ENCODE results near the gene PRDM12.

PRDM12 gene

DNA sequence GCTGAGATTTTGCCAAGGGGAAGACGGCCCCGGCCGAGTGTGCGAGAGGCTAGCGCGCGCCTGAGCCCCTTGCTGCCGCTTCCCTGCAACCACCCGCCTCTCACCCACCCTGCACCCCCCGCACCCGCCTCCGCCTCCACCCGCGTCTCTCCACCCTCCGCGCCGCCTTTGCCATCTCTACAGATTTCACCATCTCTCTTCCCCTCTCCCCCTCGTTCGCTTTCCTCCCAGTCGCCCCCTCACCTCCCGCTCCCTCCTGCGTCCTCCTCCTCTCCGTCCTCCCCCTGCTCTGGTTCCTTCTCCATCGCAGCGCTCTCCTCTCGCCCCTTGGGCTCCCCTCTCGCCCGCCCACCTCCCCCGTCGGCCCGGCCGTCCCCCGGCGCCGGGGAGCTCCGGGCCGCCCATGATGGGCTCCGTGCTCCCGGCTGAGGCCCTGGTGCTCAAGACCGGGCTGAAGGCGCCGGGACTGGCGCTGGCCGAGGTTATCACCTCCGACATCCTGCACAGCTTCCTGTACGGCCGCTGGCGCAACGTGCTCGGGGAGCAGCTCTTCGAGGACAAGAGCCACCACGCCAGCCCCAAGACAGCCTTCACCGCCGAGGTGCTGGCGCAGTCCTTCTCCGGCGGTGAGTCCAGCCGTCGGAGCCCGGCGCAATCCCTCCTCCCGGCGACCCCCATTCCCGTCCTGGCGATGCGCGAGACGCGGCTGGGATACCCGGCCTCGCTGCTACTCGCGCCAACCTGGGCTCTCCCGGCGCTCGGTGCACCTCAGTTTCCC, at the start of gene PRDM12:
PRDM12 (plus strand) TSS at position 344 of the 778 bp plus-strand sequence; CDS start at position 404, 60 bp downstream.
- no peak for DNase-seq (ENCODE audit: low read depth, low spot score)

DNA sequence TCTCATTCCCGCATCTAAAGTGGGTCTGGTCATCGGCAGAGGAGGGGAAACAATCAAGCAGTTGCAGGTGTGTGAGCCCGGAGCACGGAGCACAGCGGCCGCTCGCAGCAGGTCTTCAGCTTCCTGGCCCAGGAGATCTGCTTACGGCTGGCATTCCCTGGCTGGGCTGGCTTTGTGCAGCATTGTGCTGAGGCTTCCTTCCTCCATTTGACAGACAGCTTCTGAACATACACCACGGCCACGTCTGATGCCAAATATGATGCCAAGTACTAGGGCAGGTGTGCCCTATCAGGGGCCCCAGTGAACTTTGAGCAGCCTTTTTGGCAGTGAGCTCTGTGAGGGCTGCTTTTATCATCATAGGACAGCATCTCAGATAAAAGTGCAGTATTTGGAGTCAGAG, 47.9 kb upstream of the PRDM12 start:
- no peak for DNase-seq (ENCODE audit: low read depth, low spot score)

DNA sequence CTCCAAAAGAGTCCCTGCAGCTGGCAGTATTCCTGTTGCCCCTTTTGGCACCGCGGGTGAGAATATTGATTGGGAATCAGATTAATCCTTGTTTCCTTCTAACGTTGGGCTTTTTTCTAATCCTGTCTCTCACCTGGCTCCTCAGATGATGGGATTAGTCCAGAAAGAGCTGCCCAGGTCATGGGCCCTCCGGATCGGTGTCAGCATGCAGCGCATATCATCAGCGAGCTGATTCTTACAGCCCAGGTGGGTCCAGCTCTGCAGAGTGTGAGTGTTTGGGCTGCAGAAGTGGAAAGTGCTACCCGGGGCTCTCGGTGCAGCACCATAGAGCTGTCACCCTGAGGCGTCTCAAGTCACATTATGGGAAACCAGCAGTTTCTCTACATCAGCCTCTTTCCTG, 40.9 kb upstream of the PRDM12 start:
- DNase-seq (ENCODE audit: low read depth, low spot score), result no peak

DNA sequence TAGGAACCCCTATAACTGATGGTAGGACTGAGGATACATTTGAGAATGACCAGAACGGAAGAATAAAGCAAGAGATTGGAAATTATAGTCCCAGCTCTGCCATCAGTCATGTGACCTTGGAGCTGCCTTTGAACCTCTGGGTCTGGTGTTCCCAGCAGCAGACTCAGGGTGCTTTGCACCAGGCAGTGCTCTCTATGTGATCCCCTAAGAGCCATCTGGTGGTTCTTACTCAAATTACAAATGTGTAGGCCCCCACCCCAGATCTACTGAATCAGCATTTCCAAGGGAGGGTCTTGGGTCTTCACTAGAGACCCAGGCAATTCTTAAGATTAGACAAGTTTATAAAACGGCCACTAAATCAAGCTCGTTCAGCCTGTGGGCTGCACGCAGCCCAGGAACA, 40.2 kb upstream of the PRDM12 start:
- no peak for DNase-seq (ENCODE audit: low read depth, low spot score)

DNA sequence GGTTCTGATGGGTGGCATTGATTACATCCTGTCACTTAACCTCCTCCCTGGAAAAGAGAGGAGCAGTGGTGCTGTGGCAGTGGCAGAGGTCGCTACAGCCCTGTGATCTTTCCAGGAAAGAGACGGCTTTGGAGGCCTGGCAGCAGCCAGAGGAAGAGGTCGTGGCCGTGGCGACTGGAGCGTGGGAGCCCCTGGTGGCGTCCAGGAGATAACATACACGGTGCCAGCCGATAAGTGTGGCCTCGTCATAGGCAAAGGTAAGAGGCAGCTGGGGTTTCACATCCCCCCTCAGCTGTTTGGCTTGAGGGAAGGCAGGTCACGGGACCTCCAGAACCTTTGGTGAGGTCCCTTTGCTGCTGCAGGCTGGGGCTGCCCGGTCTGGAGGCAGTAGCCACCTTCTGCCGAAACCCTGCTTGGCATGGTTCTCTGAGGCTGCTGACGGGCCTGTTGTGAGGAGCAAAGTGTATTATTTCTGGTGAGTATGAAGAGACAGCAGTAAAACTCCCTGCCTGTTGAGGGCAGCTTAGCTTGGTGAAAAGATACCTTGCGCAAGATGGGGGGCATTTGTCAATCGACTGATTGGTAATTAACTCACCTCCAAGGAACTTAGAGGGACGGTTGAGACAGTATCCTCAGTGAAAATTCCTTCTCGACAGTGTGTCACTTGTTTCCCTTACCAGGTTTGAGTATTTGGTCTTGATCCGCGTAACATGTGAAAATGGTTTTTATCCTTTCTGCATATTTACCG, 38.0 kb upstream of the PRDM12 start:
- no peak for DNase-seq (ENCODE audit: low read depth, low spot score)

DNA sequence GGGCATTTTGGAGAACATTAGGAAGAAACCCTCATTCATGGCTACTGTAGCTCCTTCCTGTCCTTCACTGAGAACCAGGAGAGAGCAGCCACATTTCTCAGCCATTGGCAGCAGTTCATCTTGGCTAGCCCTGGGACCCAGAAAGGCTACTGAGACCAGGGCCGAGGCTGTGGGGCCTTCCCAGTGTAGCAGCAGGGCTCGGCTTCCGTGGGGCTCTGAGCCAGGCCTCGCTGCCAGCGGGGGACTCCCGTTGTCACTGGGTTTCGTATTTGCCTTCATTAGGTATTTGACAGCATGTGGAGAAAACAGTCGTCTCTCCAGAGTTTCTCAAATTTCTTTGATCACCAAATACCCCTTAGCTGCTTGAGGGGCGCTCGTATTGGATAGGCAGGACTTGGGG, 37.3 kb upstream of the PRDM12 start:
- no peak for DNase-seq (ENCODE audit: low read depth, low spot score)

DNA sequence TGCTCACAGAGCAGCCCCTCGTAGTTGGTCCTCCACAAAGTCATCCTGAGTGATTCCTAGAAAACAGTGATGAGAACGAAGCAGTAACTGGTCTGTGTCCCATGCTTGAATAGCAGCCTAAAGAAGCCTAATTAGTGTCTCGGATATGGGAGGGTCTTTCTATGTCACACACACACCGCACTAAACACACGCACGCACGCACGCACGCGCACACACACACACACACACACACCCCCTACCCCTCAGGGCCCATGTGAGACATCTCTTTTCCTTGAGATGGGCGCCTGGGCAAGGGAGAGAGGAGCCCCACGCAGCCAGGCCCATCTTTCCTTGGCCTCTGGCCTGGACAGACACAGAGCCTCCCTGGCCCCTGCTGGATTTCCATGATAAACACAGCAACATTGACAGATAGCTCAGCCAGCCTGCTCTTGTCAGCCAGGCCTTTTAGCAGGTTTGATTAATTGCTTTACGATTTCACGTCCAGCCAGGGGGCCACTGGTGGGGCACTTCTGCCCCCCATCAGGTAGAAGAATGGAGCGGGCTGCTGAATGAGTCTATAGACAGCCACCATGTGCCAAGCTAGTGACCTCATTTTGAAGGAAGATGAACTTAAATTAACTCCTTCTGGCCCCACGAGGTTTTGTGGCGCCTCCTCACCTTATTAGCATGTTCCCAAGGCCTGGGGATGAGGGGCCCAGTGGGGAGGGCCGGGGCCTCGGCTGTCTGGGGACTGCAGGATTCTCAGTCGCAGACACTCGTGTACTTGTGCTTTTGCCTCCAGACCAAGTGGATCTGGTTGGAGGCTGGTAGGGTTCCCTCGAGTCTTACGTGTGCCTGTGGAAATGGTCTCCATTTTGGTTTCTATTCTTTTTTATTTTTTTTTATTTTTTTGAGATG, 36.2 kb upstream of the PRDM12 start:
- no peak for DNase-seq (ENCODE audit: low read depth, low spot score)

DNA sequence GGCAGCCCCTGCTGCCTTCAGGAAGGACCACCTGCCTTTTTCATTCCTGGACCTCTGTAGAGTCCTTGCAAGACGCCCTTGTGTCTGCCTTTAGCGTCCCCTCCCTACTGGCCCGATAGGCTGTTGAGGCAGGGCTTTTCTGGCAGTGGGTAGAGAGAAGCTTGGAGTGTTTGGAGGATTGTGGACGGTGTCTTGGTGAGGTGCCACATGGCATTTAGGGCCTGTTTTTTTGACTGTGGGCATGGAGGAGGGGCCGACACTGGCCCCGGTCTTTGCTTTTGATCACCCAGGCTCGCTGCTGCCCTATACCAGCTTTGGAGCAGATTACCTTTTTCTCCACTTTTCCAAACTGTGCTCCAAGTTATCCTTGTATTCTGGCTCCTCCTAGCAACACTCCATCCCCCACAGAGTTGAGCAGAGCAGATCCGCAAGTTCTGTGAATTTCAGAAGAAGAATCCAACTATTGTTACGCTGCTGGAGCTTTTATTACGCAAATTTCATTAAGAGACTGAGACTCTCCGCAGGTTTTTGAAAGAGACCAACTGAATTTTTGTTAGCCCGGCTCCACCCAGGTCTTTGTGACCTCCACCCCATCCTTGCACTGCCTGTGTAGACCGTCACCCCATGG, 34.8 kb upstream of the PRDM12 start:
- DNase-seq (ENCODE audit: low read depth, low spot score), result no peak

DNA sequence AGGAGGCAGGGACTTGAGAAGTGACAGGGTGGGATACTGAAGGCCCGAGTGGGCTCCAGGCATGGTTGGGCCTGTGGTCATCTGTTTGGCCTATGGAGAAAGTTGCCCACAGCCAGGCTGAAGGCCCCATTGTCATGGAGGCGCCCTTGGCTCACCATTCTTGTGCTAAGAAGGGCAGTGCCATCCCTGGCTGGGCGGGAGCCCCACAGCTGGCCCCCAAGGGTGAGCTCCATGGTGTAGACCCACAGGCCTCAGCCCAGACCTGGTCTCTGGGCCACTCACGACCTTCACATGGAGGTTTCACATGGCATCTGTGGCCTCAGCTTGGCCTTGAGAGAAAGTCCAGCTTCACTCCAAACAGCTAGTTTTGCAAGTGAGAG, 34.3 kb upstream of the PRDM12 start:
- no peak for DNase-seq (ENCODE audit: low read depth, low spot score)

DNA sequence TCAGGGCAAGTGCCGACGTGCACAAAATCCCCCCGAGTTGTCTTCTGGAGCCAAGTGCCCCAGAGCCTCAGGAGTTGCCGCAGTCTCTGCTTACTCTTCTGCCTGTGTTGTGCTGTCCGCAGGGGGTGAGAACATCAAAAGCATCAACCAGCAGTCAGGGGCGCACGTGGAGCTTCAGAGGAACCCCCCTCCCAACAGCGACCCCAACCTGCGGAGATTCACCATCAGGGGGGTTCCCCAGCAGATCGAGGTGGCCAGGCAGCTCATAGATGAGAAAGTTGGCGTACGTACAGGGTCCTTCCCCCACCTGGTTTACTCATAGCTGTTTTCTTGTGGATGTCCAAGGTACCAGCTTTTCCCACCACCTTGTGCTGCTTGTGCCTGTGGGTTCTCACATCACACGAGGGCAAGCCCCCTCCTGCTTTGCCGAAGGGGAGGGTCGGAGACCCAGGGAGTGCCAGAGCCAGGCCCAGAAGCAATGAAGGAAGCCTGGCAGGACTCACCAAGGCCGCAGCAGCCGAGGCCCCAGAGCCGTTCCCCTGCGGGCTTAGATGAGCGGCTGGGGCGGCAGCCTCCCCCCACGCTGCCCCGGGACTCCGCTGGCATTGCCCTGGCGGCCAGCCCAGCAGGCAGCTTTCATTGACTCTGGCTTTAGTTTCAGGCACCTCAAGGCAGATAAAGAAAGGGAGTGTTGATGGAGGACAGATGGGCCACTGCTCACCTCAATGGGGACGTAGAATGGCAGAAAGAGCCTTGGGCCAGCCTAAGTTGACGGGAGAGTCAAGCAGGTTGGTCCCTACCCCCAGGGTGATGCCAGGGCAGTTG, 33.7 kb upstream of the PRDM12 start:
- DNase-seq (ENCODE audit: low read depth, low spot score), result no peak

DNA sequence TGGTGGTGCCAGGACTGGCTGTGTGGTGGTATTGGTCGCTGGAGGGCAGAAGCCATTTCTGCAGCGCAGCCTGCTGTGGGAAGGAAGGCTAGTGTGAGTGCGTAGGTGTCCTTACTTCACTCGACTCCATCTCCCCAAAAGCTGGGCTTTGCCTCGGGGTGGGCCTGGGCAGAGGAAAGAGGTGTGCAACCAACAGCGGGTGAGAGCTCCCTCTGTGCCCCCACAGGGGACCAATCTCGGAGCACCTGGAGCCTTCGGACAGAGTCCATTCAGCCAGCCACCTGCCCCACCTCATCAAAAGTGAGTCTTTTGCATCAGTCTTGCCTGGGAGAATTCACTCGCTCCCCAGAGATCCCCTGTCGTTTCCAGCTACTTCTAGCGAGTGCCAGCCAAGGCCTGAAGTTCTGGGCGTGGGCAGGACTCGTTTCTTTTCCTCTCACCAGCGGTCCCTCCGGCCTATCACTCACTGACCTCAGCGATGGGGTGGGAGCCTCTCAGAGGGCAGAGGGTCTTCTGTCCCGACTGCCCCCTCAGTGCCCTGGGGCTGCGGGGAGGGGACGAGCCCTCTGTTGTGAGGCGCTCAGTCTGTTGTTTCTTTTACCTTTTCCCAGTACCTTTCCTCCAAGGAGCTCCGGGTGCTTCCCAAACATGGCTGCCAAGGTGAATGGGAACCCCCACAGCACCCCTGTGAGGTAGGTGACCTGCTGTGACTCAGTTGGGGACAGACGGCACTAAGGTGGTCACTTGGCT, 32.9 kb upstream of the PRDM12 start:
- no peak for DNase-seq (ENCODE audit: low read depth, low spot score)

DNA sequence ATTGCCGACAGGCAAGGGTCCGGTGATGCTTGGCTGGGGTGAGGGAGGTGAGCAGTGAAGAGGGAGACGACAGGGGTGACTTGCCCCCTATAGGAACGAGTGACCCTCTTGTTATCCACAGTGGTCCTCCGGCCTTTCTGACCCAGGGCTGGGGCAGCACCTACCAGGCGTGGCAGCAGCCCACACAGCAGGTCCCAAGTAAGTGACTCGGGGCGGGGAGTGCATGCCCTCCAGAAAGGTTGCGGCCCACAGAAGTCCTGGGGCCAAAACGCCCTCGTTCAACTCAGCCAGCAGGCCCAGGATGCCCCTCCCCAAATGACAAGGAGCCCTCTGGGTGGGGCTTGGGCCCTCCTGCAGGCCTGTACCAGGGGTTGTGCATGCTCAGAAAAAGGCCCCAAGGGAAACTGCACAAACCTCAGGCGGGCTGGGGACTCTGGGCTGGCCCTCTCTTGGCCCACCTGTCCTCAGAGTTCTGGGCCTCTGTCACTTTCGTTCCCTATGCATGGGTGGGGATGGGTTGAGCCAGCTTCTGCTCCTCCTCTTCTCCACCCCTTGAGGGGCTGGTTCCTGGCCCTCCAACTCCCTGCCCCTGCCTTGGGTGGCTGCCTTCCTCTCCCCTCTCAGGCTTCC, 32.2 kb upstream of the PRDM12 start:
- no peak for DNase-seq (ENCODE audit: low read depth, low spot score)

DNA sequence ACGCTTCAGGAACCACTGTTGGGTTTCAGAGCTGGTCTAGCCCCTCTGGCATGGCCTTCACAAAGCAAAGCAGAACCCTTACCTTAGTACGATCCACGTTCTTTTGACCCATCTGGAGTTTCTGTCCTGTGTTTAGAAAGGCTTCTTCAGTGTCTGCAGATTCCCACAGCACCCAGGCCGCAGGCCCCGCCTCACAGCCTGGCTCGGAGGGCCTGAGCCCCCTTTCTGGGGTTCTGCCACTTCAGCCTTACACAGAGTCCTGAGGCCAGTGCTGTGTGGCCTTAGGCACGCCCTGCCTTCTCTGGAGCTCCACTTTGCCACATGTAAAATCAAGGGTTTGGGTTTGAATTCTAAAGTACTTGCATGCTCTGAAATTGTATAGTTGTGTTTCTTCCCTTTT, 31.6 kb upstream of the PRDM12 start:
- no peak for DNase-seq (ENCODE audit: low read depth, low spot score)

DNA sequence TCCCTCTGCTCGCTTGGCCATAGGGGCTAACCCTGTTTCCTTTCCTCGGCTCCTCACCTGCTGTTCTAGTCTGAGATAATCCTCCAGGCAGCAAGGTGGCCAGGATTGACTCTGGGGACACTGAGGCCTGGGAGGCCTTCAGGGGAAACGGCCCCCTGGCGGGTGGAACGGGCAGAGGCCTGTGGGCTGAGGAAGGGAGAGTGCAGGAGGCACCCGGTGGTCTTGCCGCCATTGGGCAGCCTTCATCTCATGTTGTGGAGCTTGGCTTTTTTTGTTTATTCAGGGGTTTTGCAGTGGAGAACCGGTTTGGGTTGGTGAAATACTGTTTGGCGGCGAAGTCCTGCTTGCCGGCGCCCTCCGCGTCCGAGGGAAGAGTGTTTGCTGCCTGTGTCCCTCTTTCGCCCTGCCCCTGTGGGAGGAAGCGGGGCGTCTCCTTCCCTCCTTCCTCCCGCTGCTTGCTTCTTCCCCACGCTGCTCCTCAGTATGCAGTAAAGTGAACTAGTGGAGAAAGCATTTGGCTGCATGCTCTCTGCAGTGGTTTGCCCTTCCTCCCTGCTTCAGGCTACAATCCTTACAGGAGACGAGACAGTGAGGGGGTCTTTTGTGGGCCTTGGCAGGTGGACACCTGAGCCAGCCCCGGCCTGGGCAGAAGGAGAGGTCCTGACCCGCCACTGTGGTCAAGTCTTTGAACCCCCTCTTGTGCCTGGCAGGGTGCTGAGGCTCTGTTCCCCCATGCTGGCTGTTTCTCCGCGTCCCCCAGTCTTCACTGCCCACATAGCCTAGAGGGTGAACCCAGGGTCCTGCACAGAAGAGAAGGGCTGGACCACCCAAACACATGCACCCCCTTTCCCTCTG, 30.8 kb upstream of the PRDM12 start:
- DNase-seq (ENCODE audit: low read depth, low spot score), result no peak

DNA sequence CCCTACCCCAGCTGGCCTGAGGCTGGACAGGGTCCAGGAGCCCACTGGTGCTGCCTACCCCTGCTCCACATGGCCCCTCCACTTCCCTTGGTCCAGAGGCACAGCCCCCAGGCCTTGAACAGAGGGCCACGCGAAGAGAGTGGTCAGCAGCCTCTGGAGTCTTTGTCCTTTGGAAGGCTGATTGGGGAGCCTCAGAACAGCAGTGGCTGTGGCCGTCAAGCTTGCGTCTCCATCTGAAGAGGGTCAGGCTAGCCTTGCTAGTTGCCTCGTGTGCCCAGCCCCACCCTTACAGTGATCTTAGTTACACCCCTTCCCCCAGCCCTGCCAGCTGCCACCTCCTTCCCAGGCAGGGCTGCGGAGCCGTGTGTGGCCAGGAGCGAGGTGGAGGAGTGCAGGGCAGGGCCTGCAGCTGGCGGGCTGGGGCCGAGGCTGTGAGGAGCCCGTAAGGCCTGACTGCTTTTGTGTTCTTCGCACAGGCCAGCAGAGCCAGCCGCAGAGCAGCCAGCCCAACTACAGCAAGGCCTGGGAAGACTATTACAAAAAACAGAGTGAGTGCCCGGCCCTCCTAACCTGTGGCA, 30.1 kb upstream of the PRDM12 start:
- no peak for DNase-seq (ENCODE audit: low read depth, low spot score)

DNA sequence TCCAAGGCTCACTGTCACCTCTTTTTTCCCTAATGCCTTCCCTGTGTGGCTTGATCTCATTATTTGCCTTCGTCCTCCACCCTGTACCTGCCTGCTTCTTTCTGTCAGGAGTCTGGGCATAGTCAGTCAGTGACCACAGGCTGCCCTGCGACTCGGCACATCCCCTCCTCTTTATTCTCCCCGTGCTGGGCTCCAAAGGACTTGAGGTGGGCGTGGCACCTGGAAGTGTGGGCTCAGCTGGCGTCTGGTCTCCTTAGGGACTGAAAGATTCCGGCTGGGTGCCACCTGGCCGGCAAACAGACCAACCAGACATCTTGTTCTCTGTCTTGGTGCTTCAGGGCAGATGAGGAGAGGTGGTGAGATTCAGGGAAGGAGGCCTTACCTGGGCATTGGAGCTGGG, 29.6 kb upstream of the PRDM12 start:
- DNase-seq (ENCODE audit: low read depth, low spot score), result no peak

DNA sequence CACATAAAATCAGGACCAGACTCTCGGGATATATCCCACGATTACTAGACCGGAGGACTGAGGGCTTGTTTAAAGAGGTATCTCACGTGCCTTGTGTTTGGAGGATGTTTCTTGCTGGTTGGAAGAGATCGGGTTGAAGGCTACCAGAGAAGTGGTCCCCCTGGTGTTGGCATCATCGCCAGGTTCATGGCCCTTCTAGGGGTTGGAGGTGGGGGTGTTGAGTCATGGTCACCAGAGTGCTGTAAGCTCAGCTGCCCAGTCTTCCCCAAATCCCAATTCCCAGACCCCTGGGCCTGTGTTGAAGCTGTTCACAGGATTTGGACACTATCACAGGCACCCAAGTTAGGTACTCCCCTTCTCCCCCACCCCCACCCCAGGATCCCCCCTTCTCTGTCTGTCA, 29.1 kb upstream of the PRDM12 start:
- DNase-seq (ENCODE audit: low read depth, low spot score), result no peak

Data from activated CD4-positive, CD25-positive, alpha-beta regulatory T cell treated with anti-CD3 and anti-CD28 coated beads, Interleukin-2, amount 50 U/mL, for 16 hours (primary cell).